Lung (tissue), 12 donors: ENCODE data around the gene FYN. TPM values are rescaled to one million over a fixed set of nuclear protein-coding genes. Genes with fewer than 3 reads are reported as not detected.

Experiments used
- ATAC-seq: fragments of 200-7000 bp; cut with Tn5 transposase; one replicate; pipeline ENCODE4 v1.9.1; 2020; ENCODE audit warnings: moderate number of reproducible peaks; ENCODE audit not compliant: insufficient read depth, low FRiP score
- DNase-seq, 3 donors: peaks; one replicate each; pipeline ENCODE4 v3.0.0-alpha.2; 2013 to 2017
- H3K27ac ChIP-seq, 2 donors: one replicate each; pipeline ENCODE4 v1.5.1; 2013; ENCODE audit warnings: mild to moderate bottlenecking in 2 of 2, moderate library complexity in 2 of 2, control low read depth in 1 of 2, inconsistent platforms in 1 of 2, low read depth in 1 of 2, low read length in 1 of 2
- H3K27me3 ChIP-seq, 3 donors: one replicate each; pipeline ENCODE4 v1.5.1; 2013; ENCODE audit warnings: low read length in 2 of 3; ENCODE audit not compliant: control insufficient read depth in 3 of 3, insufficient read depth in 3 of 3
- H3K36me3 ChIP-seq, 4 donors: one replicate each; pipeline ENCODE4 v1.5.1; 2013; ENCODE audit warnings: low read length in 4 of 4, mild to moderate bottlenecking in 1 of 4, moderate library complexity in 1 of 4; ENCODE audit not compliant: control insufficient read depth in 4 of 4, insufficient read depth in 4 of 4
- H3K4me1 ChIP-seq, 5 donors: one replicate each; pipeline ENCODE4 v1.5.1; 2013; ENCODE audit warnings: low read length in 5 of 5, mild to moderate bottlenecking in 2 of 5, moderate library complexity in 1 of 5; ENCODE audit not compliant: control insufficient read depth in 5 of 5, insufficient read depth in 5 of 5
- H3K4me3 ChIP-seq: one replicate; pipeline ENCODE4 v1.5.1; 2013; ENCODE audit warnings: mild to moderate bottlenecking, control low read depth, moderate library complexity
- H3K9ac ChIP-seq, 2 donors: one replicate each; pipeline ENCODE4 v1.5.1; 2013; ENCODE audit warnings: low read length in 2 of 2, control low read depth in 1 of 2; ENCODE audit not compliant: insufficient read depth in 1 of 2
- H3K9me3 ChIP-seq, 4 donors: one replicate each; pipeline ENCODE4 v1.5.1; 2013; ENCODE audit warnings: low read length in 3 of 4, mild to moderate bottlenecking in 1 of 4, moderate library complexity in 1 of 4; ENCODE audit not compliant: control insufficient read depth in 4 of 4, insufficient read depth in 3 of 4
- WGBS, 2 donors: extraction: QIAGEN DNeasy Blood & Tissue Kit; methylation state at CpG; one replicate each; pipeline ENCODE4 v1.1.7; 2013; 5-methylcytosine and 5-hydroxymethylcytosine counted together
- polyA plus RNA-seq, 2 donors: library from polyadenylated mRNA; stranded (reverse); fragments of 200-250 nt; gene quantifications; one replicate each; pipeline ENCODE4 v1.2.1, GENCODE V29; 2013
- total RNA-seq, 2 donors: library from RNA; depleted of rRNA in 1 of 2; stranded (reverse); fragments of >200 nt in 1 of 2; gene quantifications; one replicate each; pipeline ENCODE4 v1.2.1, GENCODE V29; 2014 to 2021
- TF ChIP-seq, protein P1 (sequence below): IDR thresholded peaks from 2 replicates; pipeline ENCODE4 v1.5.1; 2012; ENCODE audit warnings: mild to moderate bottlenecking; ENCODE audit errors: control extremely low read depth, extremely low read depth
- donor health status: control.
- donor health status: control.
- donor health status: Bipolar disorder and iron deficiency.
- donor health status: healthy.
- donor health status: DM: yes; HTN: yes; CAD: no.

The FYN gene
- total and polyA plus RNA-seq, 4 donors = 27.3 to 157 (median 71.0) TPM

DNA sequence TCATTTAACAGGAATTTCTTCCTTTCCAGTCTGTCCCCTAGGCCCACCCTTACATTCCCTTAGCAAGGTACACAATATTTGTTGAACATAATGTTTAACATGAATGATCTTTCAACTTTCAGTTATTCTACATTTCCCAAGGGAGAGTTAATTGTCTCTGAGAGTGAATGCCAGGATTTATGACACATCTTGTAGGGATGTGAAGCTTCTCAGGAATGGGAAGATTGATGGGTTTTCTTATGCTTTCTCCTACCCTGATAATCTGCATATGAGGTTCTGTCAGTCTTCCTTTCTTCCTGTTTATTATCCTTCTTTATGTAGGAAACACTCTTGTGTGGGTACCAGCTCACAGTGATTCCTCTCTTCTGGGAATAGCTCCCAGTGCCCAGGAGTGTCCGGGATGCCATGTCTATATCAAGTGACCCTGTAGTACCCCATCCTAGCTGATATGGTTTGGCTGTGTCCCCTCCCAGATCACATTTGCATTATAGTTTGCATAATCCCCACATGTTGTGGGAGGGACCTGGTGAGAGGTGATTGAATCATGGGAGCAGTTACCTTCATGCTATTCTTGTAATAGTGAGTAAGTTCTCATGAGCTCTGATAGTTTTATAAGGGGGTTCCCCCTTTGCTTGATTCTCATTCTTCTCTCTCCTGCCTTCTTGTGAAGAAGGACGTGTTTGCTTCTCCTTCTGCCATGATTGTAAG is 7.1 kb upstream of the FYN start:
- Histone ChIP-seq H3K9ac (no peak overlapping the region), H3K4me3 (no peak overlapping the region), H3K27ac (no peak overlapping the region), H3K4me1 (no peaks in the 10 kb centered on the region), H3K27me3 (no peaks in the 10 kb centered on the region), H3K36me3 (no peaks in the 10 kb centered on the region), H3K9me3 (no peaks in the 10 kb centered on the region)
- ATAC-seq (no peak), DNase-seq (no peak)
- 91 to 100% methylated on average over 2 of the region's 2 CpGs for WGBS, 2 donors
- TF ChIP-seq, protein P1, sequence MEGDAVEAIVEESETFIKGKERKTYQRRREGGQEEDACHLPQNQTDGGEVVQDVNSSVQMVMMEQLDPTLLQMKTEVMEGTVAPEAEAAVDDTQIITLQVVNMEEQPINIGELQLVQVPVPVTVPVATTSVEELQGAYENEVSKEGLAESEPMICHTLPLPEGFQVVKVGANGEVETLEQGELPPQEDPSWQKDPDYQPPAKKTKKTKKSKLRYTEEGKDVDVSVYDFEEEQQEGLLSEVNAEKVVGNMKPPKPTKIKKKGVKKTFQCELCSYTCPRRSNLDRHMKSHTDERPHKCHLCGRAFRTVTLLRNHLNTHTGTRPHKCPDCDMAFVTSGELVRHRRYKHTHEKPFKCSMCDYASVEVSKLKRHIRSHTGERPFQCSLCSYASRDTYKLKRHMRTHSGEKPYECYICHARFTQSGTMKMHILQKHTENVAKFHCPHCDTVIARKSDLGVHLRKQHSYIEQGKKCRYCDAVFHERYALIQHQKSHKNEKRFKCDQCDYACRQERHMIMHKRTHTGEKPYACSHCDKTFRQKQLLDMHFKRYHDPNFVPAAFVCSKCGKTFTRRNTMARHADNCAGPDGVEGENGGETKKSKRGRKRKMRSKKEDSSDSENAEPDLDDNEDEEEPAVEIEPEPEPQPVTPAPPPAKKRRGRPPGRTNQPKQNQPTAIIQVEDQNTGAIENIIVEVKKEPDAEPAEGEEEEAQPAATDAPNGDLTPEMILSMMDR = no peak

- no peaks in the 10 kb centered on the region for H3K9me3 ChIP-seq
- no peak for DNase-seq
- H3K4me1 ChIP-seq = peaks cover 0 to 19% (median under 1%) of the 10 kb centered on the region in 5 donors
- no peaks in the 10 kb centered on the region for H3K27me3 ChIP-seq
- ATAC-seq = no peak
- H3K4me3 ChIP-seq = no peak overlapping the region
- H3K27ac ChIP-seq = no peak overlapping the region
- 90 to 95% methylated on average over 4 of the region's 4 CpGs for WGBS, 2 donors
- no peaks in the 10 kb centered on the region for H3K36me3 ChIP-seq
- TF ChIP-seq, protein P1 = no peak
- no peak overlapping the region for H3K9ac ChIP-seq
These were observed 2.5 kb upstream of the FYN start for GRCh38 chr6:111875741-111876140.

GRCh38 chr6:111874025-111874415 is 768 bp upstream of the FYN start:
- Histone ChIP-seq H3K27me3 (no peaks in the 10 kb centered on the region), H3K27ac (no peak overlapping the region), H3K9me3 (no peaks in the 10 kb centered on the region), H3K4me1 (peaks cover 2 to 26% (median 5%) of the 10 kb centered on the region in 5 donors), H3K4me3 (no peak overlapping the region), H3K9ac (peak overlapping the region in 1 of 2 donors; percentile 59), H3K36me3 (no peaks in the 10 kb centered on the region)
- peak in 1 of 3 donors; percentile 33 for DNase-seq
- TF ChIP-seq, protein P1 = no peak
- ATAC-seq = no peak
- 1 to 3% methylated on average over 8 of the region's 8 CpGs for WGBS, 2 donors
